ENCODE measurements around the gene PPWD1.

- TF ChIP-seq POLR2AphosphoS5 (IDR thresholded peaks at IDR 0.05; ENCODE audit: insufficient read depth, low read depth, low read length) = no peak
- no peak for TF ChIP-seq POLR2A (IDR thresholded peaks at IDR 0.05; ENCODE audit: low read depth, low read length)
- no peak for TF ChIP-seq CTCF (IDR thresholded peaks at IDR 0.05; ENCODE audit: extremely low read depth in 1 of 2, insufficient read depth in 1 of 2, low read depth in 1 of 2, low read length in 2 of 2)
- no peak for TF ChIP-seq EZH2 (IDR thresholded peaks at IDR 0.05; ENCODE audit: borderline replicate concordance, low read depth, low read length, severe bottlenecking)
- no peak for TF ChIP-seq MAX (IDR thresholded peaks at IDR 0.05; ENCODE audit: insufficient read depth, insufficient read length)
Measured at GRCh38 chr5:65548281-65548680, 14.8 kb upstream of the PPWD1 start.
